Measurements from ENCODE around the gene EFNB2.

The EFNB2 gene

DNA sequence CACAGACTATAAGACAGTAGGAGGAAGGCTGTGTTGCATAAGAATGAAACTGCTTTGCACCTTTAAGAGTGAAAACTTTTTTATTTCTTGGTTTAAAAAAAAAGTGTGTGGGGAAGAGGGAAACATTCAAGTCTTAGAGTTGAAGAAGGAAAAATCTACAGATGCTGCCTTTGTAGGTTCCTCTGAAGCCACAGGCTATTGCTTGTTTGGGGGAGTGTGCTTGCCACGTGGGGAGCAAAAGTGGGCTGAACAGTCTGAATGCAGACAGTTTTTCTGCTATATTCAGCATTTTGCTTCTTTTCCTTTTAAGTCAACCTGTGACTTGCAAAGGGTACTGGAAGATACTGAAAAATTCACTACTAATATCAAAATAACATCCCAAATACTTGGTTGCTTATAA, 36.9 kb downstream of the EFNB2 start:
- DNase-seq = no peak

DNA sequence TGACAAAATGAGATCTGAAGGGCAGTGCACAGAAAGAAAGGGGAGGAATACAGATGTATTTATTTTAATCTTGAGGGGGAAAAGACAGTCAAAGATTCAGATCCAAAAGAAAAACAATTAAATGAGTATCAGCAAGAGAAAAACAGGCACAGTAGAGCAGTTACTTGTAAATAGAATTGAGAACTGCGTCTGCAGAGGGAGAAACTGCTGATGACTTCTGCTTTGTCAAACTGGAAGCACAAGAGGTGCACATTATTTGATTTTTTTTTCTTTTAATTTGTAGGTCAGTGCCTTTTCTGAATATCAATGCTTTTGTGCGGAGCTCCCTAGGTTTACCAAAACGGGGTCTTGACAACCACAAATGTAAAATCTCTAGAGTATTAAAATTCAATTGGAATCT, 37.3 kb downstream of the EFNB2 start:
- no peak for DNase-seq

DNA sequence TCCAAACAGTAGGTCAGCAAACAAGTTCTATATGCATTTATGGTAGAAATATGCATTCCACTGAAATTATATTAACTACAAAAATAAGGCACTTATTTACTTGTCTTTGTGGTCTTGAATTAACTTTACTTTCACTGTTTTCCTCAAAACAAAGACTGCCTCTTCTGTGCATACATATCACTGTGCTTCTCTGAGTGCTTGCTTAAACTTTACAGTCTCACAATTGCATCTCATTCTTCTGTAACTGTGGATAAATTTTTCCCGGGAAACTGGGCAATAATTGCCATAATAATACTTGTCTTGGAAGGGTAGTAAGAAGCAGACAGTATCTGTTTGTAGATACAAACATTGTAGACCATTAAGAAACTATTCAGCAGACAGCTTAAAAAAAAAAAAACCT, 38.4 kb downstream of the EFNB2 start:
- no peak for DNase-seq

DNA sequence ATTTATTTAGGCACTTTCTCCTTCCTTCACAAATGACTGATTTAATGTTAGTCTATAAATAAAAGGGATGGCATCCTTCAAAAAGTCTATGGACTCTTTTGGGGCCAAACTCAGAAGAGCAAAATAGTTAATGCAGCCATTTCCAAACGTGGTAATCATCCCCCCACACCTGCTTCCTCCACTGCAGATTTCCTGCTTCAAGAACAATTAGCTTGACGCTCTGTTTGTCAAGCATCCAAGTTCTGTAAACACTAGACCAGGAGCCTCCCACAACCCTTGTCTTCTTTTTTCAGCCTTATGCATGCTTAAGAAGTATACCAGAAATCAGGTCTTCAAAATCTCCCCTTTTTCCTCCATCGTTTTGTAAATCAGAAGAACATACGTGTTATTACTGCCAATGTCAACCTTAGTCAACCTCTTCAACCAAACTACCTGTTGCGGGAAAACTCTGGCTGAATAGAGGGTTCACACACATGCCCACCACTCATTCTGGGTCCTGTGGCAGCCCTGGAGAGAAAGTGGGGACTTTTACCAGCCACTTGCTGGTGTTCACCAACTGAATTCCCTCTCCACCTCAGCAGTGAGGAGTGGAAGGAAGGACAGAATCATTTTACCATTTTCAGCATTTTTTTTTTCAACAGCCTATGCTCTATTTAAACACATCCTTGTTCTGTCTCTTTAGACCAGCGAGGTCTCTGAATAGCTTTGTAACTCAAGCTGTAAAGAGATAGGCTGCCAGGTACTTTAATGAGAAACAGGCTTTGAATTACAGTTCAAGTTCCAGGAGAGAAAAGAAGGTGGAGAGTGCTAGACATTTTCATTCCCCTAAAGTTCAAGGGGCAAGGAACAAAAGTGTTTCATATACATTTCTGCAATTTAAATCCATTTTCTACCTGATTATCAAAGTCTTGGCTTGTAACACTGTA, 39.1 kb downstream of the EFNB2 start:
- DNase-seq = no peak

DNA sequence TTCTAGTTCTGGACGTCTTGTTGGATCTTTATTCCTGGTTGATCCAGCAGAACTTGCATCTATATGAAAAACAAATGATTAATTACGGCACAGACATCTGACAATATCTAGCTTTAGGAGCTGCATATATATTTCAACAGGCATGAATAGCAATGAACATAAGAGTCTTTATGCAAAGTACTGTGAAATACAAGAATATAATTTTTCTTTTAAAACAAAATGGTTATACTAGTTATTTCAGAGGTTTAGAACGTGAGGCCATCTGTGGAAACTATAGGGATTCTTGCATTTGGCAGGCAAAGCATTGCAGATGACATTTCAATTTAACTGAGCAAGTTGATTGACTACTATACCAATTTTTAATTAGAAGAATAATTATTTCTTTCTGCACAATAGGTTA, 40.5 kb downstream of the EFNB2 start:
- no peak for DNase-seq

DNA sequence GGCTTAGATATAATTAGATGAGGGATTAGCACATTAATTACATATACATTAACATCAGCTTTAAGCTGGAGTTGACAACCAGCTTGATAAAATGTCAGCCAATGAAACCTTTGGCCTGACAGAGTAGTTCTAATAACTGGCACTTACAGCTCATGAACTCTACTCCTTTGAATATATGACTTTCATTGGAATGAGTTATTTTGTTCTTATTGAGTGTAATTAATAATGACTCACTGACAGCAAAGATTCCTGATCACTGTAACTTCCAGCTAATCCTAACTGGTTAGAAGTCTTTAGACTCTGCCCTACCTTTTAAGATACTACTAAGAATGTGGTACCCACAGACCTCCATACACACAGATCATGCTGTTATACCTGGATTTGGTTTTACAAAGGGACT, 41.0 kb downstream of the EFNB2 start:
- no peak for DNase-seq

DNA sequence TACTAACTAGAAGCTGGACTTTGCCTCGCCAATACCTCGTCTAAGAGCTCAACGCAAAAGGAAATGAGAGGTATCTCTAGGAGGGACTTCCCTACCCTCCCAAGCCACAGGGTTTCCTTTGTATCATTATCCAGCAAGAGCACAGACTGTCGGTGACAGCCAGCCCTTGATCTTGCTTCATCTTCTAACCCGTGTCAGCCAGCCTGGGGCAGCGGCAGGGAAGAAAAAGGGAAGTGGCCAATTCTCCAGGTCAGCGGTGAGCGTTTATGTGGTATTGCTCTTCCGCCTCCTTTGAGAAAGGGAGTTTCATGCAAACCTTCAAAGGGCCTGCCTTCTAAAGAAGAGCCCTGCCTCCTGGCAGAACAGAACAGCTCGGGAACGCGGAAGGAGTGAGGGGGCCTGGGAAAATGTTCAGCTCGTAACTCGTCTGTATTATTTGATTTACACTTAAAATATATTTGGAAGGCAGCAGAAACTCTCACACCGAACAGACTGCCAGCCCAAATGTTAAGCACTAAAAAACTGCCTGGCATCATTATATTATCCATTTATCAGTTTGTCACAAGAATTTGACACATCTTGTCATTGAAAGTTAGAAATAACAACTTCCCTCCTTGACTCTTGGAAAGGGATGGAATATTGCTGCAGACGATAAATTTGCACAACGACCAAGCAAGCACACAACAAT, 41.8 kb downstream of the EFNB2 start:
- no peak for DNase-seq

DNA sequence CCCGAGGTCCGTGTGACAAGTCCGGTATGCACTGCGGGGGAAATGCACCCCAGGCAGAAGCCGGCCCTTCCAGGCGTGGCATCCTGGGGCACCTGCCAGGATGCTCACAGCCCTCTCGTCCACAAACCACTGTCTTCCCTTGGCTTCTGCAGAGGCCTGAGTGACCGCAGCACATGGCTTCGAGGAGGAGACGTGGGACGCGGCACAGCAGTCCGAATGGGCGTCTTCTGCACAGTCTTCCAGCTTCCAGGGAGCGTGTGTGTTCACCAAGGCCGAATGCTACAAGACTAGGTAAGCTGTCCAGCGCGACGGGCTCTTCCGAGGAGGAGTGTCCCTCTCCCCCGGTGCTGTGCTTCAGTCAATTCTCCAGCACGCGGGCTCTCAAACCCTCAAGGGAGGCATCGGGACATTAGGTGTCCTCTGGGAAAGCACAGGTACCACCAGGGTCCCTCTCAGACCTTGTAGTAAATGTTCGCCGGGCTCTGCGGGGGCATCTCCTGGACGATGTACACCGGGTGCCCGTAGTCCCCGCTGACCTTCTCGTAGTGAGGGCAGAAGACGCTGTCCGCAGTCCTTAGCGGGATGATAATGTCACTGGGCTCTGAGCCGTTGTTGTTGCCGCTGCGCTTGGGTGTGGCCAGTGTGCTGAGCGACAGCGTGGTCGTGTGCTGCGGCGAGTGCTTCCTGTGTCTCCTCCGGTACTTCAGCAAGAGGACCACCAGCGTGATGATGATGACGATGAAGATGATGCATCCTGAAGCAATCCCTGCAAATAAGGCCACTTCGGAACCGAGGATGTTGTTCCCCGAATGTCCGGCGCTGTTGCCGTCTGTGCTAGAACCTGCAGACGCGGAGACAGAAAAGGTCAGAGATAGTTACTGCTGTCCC, 42.6 kb downstream of the EFNB2 start:
- DNase-seq = no peak

DNA sequence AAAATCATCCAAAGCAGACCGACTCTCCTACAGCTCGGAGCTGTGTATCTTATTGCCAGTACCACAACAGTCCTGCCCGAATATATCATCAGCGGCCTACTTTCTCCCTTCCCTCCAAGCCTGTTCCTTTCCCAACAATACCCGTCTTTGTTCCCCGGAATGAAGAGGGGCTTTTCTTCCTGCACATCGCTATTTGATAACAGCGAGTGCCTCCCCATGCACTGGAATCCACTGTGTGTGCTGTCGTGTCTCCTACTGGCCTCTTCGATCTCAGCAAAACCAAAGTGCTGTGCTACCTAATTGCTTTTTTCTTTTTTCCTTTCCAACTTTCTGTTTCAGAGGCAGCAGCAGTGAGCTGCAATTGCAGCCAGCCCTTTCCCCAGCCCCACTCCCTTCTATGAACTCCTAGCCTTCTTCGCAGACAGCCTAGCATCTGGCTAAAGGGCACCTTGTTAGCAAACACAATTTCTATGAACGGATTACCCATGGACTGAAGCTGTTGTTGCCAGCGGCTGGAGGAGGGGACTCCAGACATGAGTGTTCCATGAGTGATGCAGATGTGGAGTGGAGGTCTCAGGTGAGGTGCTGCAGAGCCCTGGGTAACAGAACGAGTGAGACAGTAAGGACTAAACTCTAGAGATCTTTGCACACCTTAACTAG, 43.4 kb downstream of the EFNB2 start:
- no peak for DNase-seq

DNA sequence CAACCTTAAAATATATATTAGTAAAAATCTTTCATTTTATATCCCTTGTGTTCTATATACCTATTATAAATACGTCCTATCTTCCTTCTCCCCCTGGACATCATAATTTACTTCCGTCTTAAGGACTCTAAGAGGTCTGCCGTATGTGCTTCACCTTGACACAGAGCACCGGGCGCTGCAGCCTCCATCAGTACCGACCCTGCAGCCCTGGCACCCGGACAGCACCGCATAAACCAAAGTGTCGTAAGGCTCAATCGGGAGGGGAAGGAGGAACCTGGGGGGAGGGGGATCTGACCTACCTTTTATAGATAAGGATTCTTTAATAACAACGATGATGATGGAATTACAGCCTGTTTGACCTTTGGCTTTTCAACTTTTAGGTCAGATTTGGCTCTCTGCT, 44.0 kb downstream of the EFNB2 start:
- no peak for DNase-seq

DNA sequence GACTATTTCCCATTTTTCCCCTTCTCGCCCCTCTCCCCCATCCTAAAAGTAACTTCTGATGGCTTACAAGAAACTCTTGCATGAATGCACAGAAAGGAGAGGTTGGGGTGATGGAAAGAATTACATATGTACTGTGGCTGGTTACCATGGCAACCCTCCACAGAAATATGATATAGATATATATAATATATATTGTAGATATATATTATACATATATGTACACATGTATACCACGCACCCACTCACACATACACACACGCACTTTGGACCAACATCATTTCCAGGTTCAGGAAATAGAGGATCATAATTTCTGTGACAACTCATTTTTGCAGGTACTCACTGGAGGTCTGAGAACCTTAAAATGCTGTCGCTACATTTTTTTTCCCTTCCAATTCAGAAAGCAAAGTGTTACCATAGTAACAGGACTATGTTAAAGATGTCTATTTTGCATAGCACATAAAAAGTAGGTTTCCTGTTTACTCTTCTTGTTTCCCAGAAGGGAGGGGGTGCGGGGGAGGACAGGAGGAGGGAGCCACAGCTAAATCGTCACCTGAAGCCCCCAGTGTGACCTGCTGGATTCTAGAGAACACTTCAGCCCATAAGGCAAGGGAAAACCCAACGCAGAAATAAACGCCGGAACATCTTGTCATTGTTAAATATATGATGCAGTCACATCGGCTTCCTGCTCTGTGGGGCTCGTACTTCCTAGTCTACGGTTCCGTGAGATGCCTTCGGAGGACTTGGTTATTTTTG, 44.7 kb downstream of the EFNB2 start:
- DNase-seq = peak; percentile 40

DNA sequence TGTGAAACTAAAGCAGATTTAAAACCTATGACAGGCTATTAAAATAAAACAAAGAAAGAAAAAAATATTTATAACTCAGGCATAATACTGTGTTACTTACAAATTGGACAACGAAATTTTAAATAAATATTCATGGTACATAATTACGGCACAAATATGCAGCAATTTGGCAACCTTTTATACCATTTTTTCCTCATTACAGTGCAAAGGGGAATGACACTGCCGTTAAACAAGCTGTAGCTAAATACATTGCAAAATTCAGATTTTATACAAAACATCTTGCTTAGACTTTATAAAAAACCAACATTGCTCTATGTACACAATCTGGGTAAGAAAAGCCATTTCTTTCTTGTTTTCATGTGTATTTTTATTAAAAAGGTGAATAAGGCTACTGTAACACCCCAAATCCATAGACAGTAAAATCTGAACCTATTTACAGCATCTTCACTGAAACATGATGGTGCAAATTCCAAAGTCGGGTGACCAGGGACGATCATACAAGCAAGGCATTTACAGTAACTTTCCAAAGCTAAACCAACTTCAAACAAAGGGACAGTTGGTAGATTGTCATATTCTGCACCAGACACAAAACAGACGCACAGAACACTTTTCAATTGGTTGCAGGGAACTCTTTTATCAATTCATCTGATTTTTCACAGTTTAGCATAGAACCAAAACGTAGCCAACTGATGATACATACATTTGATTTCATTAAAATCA, 45.5 kb downstream of the EFNB2 start:
- DNase-seq = no peak

DNA sequence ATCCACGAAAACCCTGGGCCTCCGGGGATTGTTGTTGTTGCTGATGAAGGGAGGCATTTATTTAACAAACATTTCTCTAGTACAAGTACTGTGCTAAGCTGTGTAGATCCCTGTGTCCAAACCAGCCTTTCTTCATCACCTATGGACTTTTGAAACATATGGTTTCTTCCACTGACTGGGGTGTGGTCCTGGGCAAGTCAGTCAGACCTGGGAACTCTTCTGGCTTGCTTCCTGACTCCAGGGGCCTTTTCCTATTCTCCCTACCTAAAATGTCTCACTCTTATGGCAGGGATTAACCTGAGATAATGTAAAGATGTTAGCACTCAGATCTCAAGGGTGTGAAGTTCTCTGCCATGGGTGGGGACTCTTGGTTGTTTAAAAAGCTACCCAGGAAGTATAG, 46.8 kb downstream of the EFNB2 start:
- no peak for DNase-seq

DNA sequence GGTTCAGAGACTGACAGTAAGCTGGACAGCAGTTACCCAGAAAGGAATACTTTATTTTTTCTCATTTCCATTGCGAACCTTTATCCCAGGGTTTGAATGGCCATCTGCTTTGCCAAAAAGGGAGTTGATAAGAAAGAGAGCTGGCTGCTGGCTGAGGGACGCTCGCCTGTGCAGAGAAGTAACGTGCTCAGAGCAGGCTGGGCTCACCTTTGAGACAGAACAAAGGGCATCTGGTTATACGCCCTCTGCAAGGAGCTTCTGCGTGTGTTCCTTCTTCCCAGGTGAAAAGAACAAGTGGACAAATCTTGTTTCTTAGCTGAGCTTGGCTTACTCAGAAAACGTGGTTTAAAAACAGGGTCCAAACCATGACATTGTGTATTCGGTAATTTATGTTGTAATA, 47.4 kb downstream of the EFNB2 start:
- no peak for DNase-seq

DNA sequence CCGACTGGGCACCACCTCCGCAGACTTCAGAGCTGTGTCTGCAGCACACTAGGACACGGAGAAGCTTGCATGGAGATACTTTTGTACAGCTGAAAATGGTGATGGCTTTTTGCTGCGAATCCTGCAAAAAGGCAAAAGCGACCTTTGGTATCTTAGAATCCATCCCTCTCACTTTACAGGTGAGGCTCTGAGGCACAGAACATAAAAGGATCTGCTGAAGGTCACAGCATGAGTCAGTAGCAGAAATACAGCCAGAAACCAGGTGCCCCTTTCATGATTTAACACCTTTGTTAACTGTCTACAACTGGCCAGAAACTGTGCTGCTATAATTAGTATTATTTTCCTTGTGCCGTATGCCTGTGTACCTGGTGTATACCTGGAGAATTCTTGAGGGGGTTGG, 48.3 kb downstream of the EFNB2 start:
- no peak for DNase-seq

DNA sequence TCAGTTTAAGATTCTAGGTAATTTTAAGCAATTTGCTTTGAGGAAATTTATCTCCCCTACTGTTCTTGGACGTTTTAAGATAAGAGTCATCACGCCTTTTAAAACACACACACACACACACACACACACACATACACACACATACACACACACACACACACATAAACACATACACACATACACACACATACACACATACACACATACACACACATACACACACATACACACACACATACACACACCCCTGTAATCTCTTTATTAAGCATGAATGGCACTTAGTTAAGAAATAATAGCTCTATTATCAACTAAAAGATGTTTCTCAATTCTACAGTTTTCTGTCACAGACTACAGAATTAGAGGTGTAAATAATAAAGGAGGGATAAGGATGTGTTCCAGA, 49.2 kb downstream of the EFNB2 start:
- no peak for DNase-seq

DNA sequence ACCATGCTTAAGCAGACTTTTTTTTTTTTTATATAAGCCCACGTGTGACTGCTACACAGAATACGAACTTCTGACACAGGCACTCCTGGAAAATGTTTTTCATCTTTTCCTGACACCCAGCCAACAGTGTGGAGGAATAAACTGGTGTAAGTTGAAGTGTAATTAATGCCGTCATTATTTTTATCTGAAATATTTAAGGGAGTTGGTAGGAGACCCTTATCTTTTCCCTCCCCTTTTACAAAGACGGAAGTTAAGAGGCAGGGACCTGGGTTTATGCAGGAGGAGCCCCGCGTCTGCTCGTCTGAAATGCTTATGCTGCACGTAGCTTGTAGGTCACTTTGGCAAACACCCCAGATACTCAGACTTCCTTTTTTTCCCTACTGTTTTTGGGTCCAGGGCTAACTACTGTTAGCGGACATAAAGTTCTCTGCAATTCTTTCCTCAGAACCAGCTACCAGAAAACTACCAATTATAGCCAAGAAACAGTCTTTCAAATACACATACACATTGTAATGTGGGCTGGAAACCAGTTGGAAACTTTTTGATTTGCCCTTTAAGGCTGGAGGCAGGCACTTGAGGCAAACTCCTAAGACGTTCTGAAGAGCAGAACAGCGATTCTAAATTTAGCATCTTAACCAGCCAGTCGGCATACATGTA, 50.8 kb downstream of the EFNB2 start:
- DNase-seq = no peak

DNA sequence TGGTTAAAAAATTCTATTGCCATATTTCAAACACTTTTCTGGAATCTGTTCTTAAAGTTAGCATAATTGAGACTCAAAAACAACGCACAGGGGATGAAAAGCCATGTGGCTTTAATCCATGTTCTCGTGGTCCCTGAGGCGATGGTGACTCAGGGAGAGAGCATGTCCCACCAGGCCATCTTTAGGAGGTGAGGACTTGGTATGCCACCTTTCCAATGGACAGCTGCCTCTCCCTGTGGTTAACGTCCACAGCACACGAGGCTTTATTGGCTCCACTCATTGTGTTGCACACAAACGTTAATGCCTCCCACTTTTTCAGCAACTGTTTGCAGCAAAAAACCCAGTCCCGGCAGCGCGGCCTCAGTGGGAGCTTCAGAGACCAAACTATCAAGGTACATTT, 51.4 kb downstream of the EFNB2 start:
- DNase-seq = no peak

DNA sequence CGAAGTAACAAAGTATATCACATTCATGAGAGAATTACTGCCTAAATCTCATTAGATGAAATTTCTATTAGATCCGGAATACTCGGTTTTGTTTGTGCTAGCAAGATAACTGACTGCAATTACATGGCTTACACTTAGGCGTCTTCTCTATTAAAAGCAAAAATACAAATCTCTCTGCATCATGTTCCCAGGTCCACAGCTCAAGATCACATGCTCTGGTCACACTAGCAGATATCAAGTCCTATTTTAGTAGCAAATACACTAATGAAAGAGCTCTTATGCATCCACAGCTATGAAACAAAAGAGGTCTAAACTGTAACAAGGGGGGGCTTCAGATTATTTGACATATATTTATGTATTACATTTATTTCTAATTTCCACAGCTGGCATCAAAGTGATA, 53.5 kb downstream of the EFNB2 start:
- no peak for DNase-seq

DNA sequence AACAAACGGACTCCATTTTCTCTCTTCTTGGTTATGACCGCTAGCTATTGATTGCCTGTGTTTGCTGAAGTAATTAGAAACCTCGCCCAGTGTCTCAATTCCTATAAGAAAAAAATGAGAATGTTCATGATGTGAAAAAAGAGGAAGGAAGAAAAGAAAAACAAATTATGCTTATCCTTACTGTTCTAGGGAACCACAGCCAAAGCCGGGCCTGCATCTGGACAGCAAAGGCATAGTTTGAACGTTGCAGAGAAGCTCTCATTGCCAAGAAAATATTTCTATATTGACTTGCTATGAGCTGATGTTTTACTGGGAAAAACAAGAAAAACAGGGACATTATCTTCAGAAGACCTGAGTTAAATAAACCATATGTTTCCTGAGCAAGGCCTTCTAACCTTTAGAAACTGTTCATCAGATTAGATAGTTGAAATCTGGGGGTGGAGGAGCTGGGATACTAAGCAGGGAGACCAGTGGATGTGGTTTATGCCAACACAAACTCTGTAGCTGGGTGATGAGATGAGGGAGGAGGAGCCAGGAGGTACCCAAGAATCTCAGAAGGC, 55.0 kb downstream of the EFNB2 start:
- DNase-seq = no peak

DNA sequence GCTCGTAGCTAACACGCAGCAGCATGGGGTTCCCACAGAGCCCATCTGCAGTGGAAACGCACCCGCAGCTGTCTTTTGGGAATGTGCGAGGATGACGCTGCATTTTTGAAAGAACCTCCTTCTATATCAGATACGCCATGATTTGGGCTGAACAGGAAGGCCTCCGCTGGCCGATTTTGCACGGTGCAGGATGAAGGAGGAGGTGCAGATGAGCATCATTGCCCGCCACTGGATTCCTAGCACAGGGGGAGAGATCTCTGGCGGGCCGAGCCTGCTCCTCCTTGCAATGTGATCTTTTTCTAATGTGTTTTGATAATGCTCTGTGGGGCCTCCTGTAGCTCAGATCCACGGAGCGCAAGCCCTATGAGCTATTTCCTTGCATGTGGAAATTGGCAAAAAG, 55.5 kb downstream of the EFNB2 start:
- DNase-seq = no peak
